HAP-1 (cell line): ENCODE data around the gene ARG2.

Source experiments
- DNase-seq, 2 experiments: peaks; one replicate each; pipeline ENCODE4 v3.0.0-alpha.2; 2016 to 2020; ENCODE audit warnings: low spot score in 2 of 2
- H3K27me3 ChIP-seq: fragments of 250-450 bp; sonication (Bioruptor Pico); 2 replicates; pipeline ENCODE4 v1.5.1; 2020; ENCODE audit warnings: low read depth, mild to moderate bottlenecking, moderate library complexity
- H3K36me3 ChIP-seq: fragments of 250-450 bp; sonication (Bioruptor Pico); replicated peaks from 2 replicates; pipeline ENCODE4 v1.5.1; 2020; ENCODE audit warnings: mild to moderate bottlenecking
- H3K4me1 ChIP-seq: fragments of 250-450 bp; sonication (Bioruptor Pico); 2 replicates; pipeline ENCODE4 v1.5.1; 2020; ENCODE audit warnings: mild to moderate bottlenecking
- H3K4me3 ChIP-seq: fragments of 250-450 bp; sonication (Bioruptor Pico); 2 replicates; pipeline ENCODE4 v1.5.1; 2020; ENCODE audit warnings: mild to moderate bottlenecking, moderate library complexity
- H3K9me3 ChIP-seq: fragments of 250-450 bp; sonication (Bioruptor Pico); 2 replicates; pipeline ENCODE4 v1.5.1; 2020; ENCODE audit warnings: mild to moderate bottlenecking, moderate library complexity
- in situ Hi-C: fragments of 300-500 bp; cut with MboI; formaldehyde crosslinking; loops from 3 replicates; pipeline ENCODE4 v1.14.3; 2020; ENCODE audit warnings: low sequenced_read_pairs, inconsistent platforms, mixed read lengths

The ARG2 gene

GRCh38 chr14:67630186-67630585 is 10.5 kb downstream of the ARG2 start:
- Histone ChIP-seq H3K9me3 (no peaks in the 10 kb centered on the region), H3K36me3 (no peaks in the 10 kb centered on the region), H3K4me3 (no peak overlapping the region), H3K27me3 (no peaks in the 10 kb centered on the region), H3K4me1 (no peaks in the 10 kb centered on the region)
- in situ Hi-C loops: no loop called here
- no peak for DNase-seq

- Histone ChIP-seq H3K9me3 (no peaks in the 10 kb centered on the region), H3K36me3 (no peaks in the 10 kb centered on the region), H3K27me3 (no peaks in the 10 kb centered on the region), H3K4me3 (no peak overlapping the region), H3K4me1 (no peaks in the 10 kb centered on the region)
- no peak for DNase-seq
- in situ Hi-C loops: no loop called here
Observed at GRCh38 chr14:67630938-67631337, 11.2 kb downstream of the ARG2 start.

GRCh38 chr14:67633451-67634147 is 13.9 kb downstream of the ARG2 start:
- in situ Hi-C loops: no loop called here
- no peak for DNase-seq
- Histone ChIP-seq H3K36me3 (no peaks in the 10 kb centered on the region; the same call in 1 of the 2 replicates), H3K4me3 (no peak overlapping the region), H3K27me3 (no peaks in the 10 kb centered on the region), H3K9me3 (no peaks in the 10 kb centered on the region), H3K4me1 (no peaks in the 10 kb centered on the region)

GRCh38 chr14:67636361-67636919 is 16.7 kb downstream of the ARG2 start:
- H3K4me3 ChIP-seq: no peak overlapping the region
- in situ Hi-C loops: no loop called here
- H3K4me1 ChIP-seq: no peaks in the 10 kb centered on the region
- DNase-seq: no peak
- H3K9me3 ChIP-seq: no peaks in the 10 kb centered on the region
- H3K27me3 ChIP-seq: no peaks in the 10 kb centered on the region
- H3K36me3 ChIP-seq: no peaks in the 10 kb centered on the region; the same call in 1 of the 2 replicates

- H3K9me3 ChIP-seq: no peaks in the 10 kb centered on the region
- H3K36me3 ChIP-seq: no peaks in the 10 kb centered on the region; the same call in 1 of the 2 replicates
- in situ Hi-C loops: no loop called here
- H3K27me3 ChIP-seq: no peaks in the 10 kb centered on the region
- H3K4me1 ChIP-seq: no peaks in the 10 kb centered on the region
- DNase-seq: no peak
- no peak overlapping the region for H3K4me3 ChIP-seq
Observed at GRCh38 chr14:67638642-67639041, 18.9 kb downstream of the ARG2 start.

GRCh38 chr14:67641480-67641879 is 21.8 kb downstream of the ARG2 start:
- Histone ChIP-seq H3K9me3 (no peaks in the 10 kb centered on the region), H3K4me3 (no peak overlapping the region), H3K36me3 (peaks cover 10% of the 10 kb centered on the region), H3K4me1 (no peaks in the 10 kb centered on the region), H3K27me3 (no peaks in the 10 kb centered on the region)
- in situ Hi-C loops: no loop called here
- DNase-seq: no peak

- Histone ChIP-seq H3K27me3 (no peaks in the 10 kb centered on the region), H3K4me1 (no peaks in the 10 kb centered on the region), H3K9me3 (no peaks in the 10 kb centered on the region), H3K4me3 (no peak overlapping the region), H3K36me3 (peaks cover 13% of the 10 kb centered on the region)
- in situ Hi-C loops: no loop called here
- DNase-seq: no peak
Observed at GRCh38 chr14:67641902-67642749, 22.4 kb downstream of the ARG2 start.

GRCh38 chr14:67643713-67644112 is 24.0 kb downstream of the ARG2 start:
- in situ Hi-C loops: no loop called here
- no peak for DNase-seq
- peaks cover 23% of the 10 kb centered on the region for H3K36me3 ChIP-seq

GRCh38 chr14:67644428-67644827 is 24.7 kb downstream of the ARG2 start:
- no peaks in the 10 kb centered on the region for H3K9me3 ChIP-seq
- no peaks in the 10 kb centered on the region for H3K27me3 ChIP-seq
- peaks cover 31% of the 10 kb centered on the region for H3K36me3 ChIP-seq
- no peak overlapping the region for H3K4me3 ChIP-seq
- no peaks in the 10 kb centered on the region for H3K4me1 ChIP-seq
- in situ Hi-C loops: no loop called here
- no peak for DNase-seq

More at GRCh38 chr14:67643713-67644112, 24.0 kb downstream of the ARG2 start:
- Histone ChIP-seq H3K4me1 (no peaks in the 10 kb centered on the region), H3K9me3 (no peaks in the 10 kb centered on the region), H3K27me3 (no peaks in the 10 kb centered on the region), H3K4me3 (no peak overlapping the region)

GRCh38 chr14:67645414-67645813 is 25.7 kb downstream of the ARG2 start:
- no peak for DNase-seq
- Histone ChIP-seq H3K36me3 (peaks cover 40% of the 10 kb centered on the region), H3K4me1 (no peaks in the 10 kb centered on the region), H3K9me3 (no peaks in the 10 kb centered on the region), H3K4me3 (no peak overlapping the region), H3K27me3 (no peaks in the 10 kb centered on the region)
- in situ Hi-C loops: no loop called here

- no peak for DNase-seq
- Histone ChIP-seq H3K9me3 (no peaks in the 10 kb centered on the region), H3K36me3 (peaks cover 48% of the 10 kb centered on the region), H3K4me3 (no peak overlapping the region), H3K4me1 (no peaks in the 10 kb centered on the region), H3K27me3 (no peaks in the 10 kb centered on the region)
- in situ Hi-C loops: no loop called here
Observed at GRCh38 chr14:67646131-67646530, 26.4 kb downstream of the ARG2 start.

- Histone ChIP-seq H3K36me3 (peaks cover 77% of the 10 kb centered on the region), H3K4me1 (no peaks in the 10 kb centered on the region), H3K27me3 (no peaks in the 10 kb centered on the region), H3K9me3 (no peaks in the 10 kb centered on the region), H3K4me3 (no peak overlapping the region)
- in situ Hi-C loops: no loop called here
- no peak for DNase-seq
Observed at GRCh38 chr14:67650151-67650550, 30.4 kb downstream of the ARG2 start.

- H3K9me3 ChIP-seq: no peaks in the 10 kb centered on the region
- H3K4me1 ChIP-seq: no peaks in the 10 kb centered on the region
- no peak overlapping the region for H3K4me3 ChIP-seq
- no peaks in the 10 kb centered on the region for H3K27me3 ChIP-seq
- no peak for DNase-seq
- in situ Hi-C loops: no loop called here
- peaks cover 81% of the 10 kb centered on the region for H3K36me3 ChIP-seq
Observed at GRCh38 chr14:67650694-67651093, 31.0 kb downstream of the ARG2 start.

- no peak overlapping the region for H3K4me3 ChIP-seq
- in situ Hi-C loops: no loop called here
- no peak for DNase-seq
- no peaks in the 10 kb centered on the region for H3K4me1 ChIP-seq
- no peaks in the 10 kb centered on the region for H3K9me3 ChIP-seq
- H3K36me3 ChIP-seq: peaks cover 81% of the 10 kb centered on the region
- no peaks in the 10 kb centered on the region for H3K27me3 ChIP-seq
Observed at GRCh38 chr14:67652189-67652588, 32.5 kb downstream of the ARG2 start.
